ENCODE data around the gene OR2AG1.

OR2AG1 gene

GRCh38 chr11:6825231-6825744, 42.5 kb downstream of the OR2AG1 start:
- no peak overlapping the region for H3K4me3 Mint-ChIP-seq
- H3K36me3 Mint-ChIP-seq (ENCODE audit: low read depth) = no peaks in the 10 kb centered on the region
- no peak overlapping the region for H3K27ac Mint-ChIP-seq
- no peaks in the 10 kb centered on the region for H3K4me1 Mint-ChIP-seq (ENCODE audit: low read depth)
- H3K27me3 Mint-ChIP-seq = peaks cover 23% of the 10 kb centered on the region
- H3K9me3 Mint-ChIP-seq = no peaks in the 10 kb centered on the region

GRCh38 chr11:6828103-6828502, 45.3 kb downstream of the OR2AG1 start:
- no peaks in the 10 kb centered on the region for H3K36me3 Mint-ChIP-seq (ENCODE audit: low read depth)
- no peak overlapping the region for H3K4me3 Mint-ChIP-seq
- no peaks in the 10 kb centered on the region for H3K9me3 Mint-ChIP-seq
- no peak overlapping the region for H3K27ac Mint-ChIP-seq
- no peaks in the 10 kb centered on the region for H3K4me1 Mint-ChIP-seq (ENCODE audit: low read depth)
- peaks cover 23% of the 10 kb centered on the region for H3K27me3 Mint-ChIP-seq

DNA sequence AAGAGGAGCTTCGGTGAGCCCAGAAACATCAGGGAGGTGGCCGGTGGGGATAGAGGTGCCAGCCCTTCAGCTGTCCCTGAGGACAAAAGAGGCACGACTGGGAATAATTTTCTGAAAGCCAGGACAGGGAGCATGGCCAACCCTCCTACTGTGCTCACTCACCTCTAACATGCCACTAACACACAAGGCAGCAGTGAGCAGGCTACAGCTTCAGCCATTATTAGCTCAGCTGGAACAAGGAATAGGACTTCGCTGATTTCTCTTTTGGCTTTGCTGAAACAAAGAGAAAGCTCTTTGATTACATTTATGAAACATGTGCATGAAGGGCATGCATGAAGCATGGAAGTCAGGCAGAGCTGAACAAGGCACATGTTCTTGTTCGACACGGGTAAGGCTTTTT, 50.5 kb downstream of the OR2AG1 start:
- H3K4me1 Mint-ChIP-seq (ENCODE audit: low read depth) = no peaks in the 10 kb centered on the region
- no peaks in the 10 kb centered on the region for H3K36me3 Mint-ChIP-seq (ENCODE audit: low read depth)
- H3K27me3 Mint-ChIP-seq = peaks cover 14% of the 10 kb centered on the region
- H3K4me3 Mint-ChIP-seq = no peak overlapping the region
- H3K9me3 Mint-ChIP-seq = no peaks in the 10 kb centered on the region
- H3K27ac Mint-ChIP-seq = no peak overlapping the region

DNA sequence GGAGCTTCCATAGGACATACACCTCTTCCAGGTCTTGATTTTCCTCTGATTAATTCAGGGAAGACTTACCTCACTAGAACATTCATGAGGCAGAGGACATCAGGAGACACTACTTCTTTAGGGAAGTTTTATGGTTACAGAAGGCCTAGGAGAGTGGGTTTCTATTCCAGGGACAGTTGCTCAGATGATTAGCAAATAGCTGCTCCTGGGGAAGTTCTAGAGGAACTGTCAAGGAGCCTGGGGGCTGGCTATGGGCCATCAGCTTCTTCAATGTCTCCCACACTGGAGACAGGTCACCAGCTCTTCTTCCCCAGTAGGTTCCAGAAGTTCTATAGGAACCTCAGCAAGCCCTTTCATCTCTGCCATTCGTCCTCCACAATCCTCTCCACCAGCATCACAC, 51.2 kb downstream of the OR2AG1 start:
- no peaks in the 10 kb centered on the region for H3K9me3 Mint-ChIP-seq
- peaks cover 11% of the 10 kb centered on the region for H3K27me3 Mint-ChIP-seq
- H3K27ac Mint-ChIP-seq = no peak overlapping the region
- no peaks in the 10 kb centered on the region for H3K4me1 Mint-ChIP-seq (ENCODE audit: low read depth)
- no peaks in the 10 kb centered on the region for H3K36me3 Mint-ChIP-seq (ENCODE audit: low read depth)
- H3K4me3 Mint-ChIP-seq = no peak overlapping the region

Data from stimulated activated naive CD8-positive, alpha-beta T cell treated with anti-CD3 and anti-CD28 coated beads, Interleukin-15, Interleukin-2, amounts not matched to agents 100 ng/mL and 50 ng/mL, for 24 hours (primary cell).